ENCODE results near the gene CX3CL1.

CX3CL1 gene

DNA sequence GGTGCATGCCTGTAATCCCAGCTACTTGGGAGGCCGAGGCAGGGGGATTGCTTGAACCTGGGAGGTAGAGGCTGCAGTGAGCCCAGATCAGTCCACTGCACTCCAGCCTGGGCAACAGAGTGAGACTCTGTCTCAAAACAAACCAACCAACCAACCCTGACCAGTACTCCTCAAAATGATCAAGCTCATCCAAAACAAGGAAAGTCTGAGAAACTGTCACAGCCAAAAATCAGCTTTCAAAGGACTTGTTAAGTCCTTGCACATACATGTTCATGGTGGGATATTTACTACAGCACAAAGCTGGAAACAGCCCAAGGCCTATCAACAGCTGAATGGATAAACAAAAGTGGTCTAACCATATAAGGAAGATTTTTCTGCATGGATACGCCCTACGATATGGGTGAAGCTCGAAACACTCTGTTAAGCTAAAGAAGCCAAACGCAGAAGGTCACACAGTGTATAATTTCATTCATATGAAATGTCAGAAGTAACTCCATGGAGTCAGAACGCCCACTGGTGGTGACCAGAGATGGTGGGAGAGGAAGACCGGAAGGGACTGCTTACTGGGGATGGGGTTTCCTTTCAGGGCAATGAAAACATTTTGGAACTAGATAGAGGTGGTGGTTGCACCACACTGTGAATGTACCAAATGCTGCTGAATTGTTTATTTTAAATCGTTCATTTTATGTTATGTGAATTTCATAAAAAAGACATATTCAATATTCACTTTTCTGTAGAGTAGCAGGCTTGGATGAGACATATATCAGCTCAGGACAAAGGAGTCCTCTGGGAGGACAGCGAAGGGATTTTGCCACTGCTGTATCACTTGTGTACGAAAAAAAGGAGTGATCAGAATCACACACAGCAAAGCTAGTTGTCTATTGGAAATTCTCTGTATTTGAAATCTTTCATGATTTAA is 50.0 kb downstream of the CX3CL1 start:
- no peak overlapping the region for H2AFZ ChIP-seq (ENCODE audit: insufficient read depth, low read length, poor library complexity)
- WGBS (ENCODE audit: extremely low coverage, insufficient coverage, insufficient read length): no CpG with 5 or more reads among the region's 10 CpGs
- H2AK5ac ChIP-seq (ENCODE audit: low read length): no peak overlapping the region
- peaks cover 10% of the 10 kb centered on the region for H3K79me1 ChIP-seq (ENCODE audit: low read length)
- no peak overlapping the region for H3K4me3 ChIP-seq (ENCODE audit: low read depth, low read length)
- no peaks in the 10 kb centered on the region for H3K79me2 ChIP-seq (ENCODE audit: control insufficient read depth, insufficient read depth, low read length, poor library complexity)
- H2BK5ac ChIP-seq (ENCODE audit: low read depth, low read length, poor library complexity): no peak overlapping the region
- no peak overlapping the region for H3K4ac ChIP-seq (ENCODE audit: low read depth, low read length)
- H2BK120ac ChIP-seq (ENCODE audit: insufficient read depth, low read length, poor library complexity): no peak overlapping the region
- H3K14ac ChIP-seq (ENCODE audit: low read length): no peak overlapping the region
- no peak overlapping the region for H3K4me2 ChIP-seq (ENCODE audit: low read length)
- H3K9ac ChIP-seq (ENCODE audit: low read length): no peak overlapping the region
- H3K36me3 ChIP-seq (ENCODE audit: control insufficient read depth in 1 of 2, insufficient read depth in 2 of 2, low read length in 2 of 2): peaks cover 6 to 7% of the 10 kb centered on the region in 2 experiments
- no peak overlapping the region for H3K23ac ChIP-seq (ENCODE audit: low read length)
- no peak overlapping the region for H3K18ac ChIP-seq (ENCODE audit: low read length)
- DNase-seq: peak; percentile 57 to 72
- H4K91ac ChIP-seq (ENCODE audit: low read depth, low read length): no peak overlapping the region
- H4K8ac ChIP-seq (ENCODE audit: low read depth, low read length): no peak overlapping the region
- no peak overlapping the region for H4K12ac ChIP-seq (ENCODE audit: low read depth, low read length)
- H3K27me3 ChIP-seq (ENCODE audit: insufficient read depth, low read length): no peaks in the 10 kb centered on the region
- H3K27ac ChIP-seq (ENCODE audit: low read depth, low read length): no peak overlapping the region
- peaks cover 4 to 8% of the 10 kb centered on the region in 2 experiments for H3K4me1 ChIP-seq (ENCODE audit: control insufficient read depth in 1 of 2, insufficient read depth in 2 of 2, low read length in 2 of 2)
- no peaks in the 10 kb centered on the region for H3K9me3 ChIP-seq (ENCODE audit: insufficient read depth, low read depth, low read length)
- H2BK12ac ChIP-seq (ENCODE audit: low read length): peak overlapping the region; percentile 34

DNA sequence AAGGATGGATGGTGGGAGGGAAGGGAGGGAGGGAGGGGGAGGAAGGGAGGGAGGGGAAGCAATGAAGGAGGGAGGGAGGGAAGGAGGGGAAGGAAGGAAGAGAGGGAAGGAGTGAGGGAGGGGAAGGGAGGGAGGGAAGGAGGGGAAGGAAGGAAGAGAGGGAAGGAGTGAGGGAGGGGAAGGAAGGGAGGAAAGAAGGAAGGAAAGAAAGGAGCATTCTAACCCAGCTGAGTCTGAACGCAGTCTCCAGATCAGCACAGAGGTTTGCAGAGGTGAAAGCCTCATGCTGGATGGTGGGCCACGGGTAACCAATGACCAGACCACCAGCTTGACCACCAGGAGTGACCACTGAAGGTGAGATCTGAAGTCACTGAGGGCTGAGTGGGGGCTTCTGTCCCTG is 50.9 kb downstream of the CX3CL1 start:
- H3K4me1 ChIP-seq (ENCODE audit: control insufficient read depth in 1 of 2, insufficient read depth in 2 of 2, low read length in 2 of 2): peaks cover 0 to 5% of the 10 kb centered on the region in 2 experiments
- no peak overlapping the region for H2AK5ac ChIP-seq (ENCODE audit: low read length)
- no peaks in the 10 kb centered on the region for H3K9me3 ChIP-seq (ENCODE audit: insufficient read depth, low read depth, low read length)
- H3K14ac ChIP-seq (ENCODE audit: low read length): no peak overlapping the region
- H3K18ac ChIP-seq (ENCODE audit: low read length): no peak overlapping the region
- no peaks in the 10 kb centered on the region for H3K79me2 ChIP-seq (ENCODE audit: control insufficient read depth, insufficient read depth, low read length, poor library complexity)
- no peak overlapping the region for H2BK12ac ChIP-seq (ENCODE audit: low read length)
- no peaks in the 10 kb centered on the region for H3K27me3 ChIP-seq (ENCODE audit: insufficient read depth, low read length)
- no peak overlapping the region for H3K4me2 ChIP-seq (ENCODE audit: low read length)
- no peak overlapping the region for H4K8ac ChIP-seq (ENCODE audit: low read depth, low read length)
- no peak overlapping the region for H4K91ac ChIP-seq (ENCODE audit: low read depth, low read length)
- DNase-seq: no peak
- no peak overlapping the region for H2BK5ac ChIP-seq (ENCODE audit: low read depth, low read length, poor library complexity)
- H3K79me1 ChIP-seq (ENCODE audit: low read length): peaks cover 6% of the 10 kb centered on the region
- no peak overlapping the region for H3K23ac ChIP-seq (ENCODE audit: low read length)
- H2AFZ ChIP-seq (ENCODE audit: insufficient read depth, low read length, poor library complexity): no peak overlapping the region
- no peak overlapping the region for H4K12ac ChIP-seq (ENCODE audit: low read depth, low read length)
- H3K36me3 ChIP-seq (ENCODE audit: control insufficient read depth in 1 of 2, insufficient read depth in 2 of 2, low read length in 2 of 2): peaks cover 9 to 11% of the 10 kb centered on the region in 2 experiments
- H3K9ac ChIP-seq (ENCODE audit: low read length): no peak overlapping the region
- WGBS (ENCODE audit: extremely low coverage, insufficient coverage, insufficient read length): no CpG with 5 or more reads among the region's 2 CpGs
- H3K4ac ChIP-seq (ENCODE audit: low read depth, low read length): no peak overlapping the region
- no peak overlapping the region for H3K27ac ChIP-seq (ENCODE audit: low read depth, low read length)
- no peak overlapping the region for H2BK120ac ChIP-seq (ENCODE audit: insufficient read depth, low read length, poor library complexity)
- no peak overlapping the region for H3K4me3 ChIP-seq (ENCODE audit: low read depth, low read length)

DNA sequence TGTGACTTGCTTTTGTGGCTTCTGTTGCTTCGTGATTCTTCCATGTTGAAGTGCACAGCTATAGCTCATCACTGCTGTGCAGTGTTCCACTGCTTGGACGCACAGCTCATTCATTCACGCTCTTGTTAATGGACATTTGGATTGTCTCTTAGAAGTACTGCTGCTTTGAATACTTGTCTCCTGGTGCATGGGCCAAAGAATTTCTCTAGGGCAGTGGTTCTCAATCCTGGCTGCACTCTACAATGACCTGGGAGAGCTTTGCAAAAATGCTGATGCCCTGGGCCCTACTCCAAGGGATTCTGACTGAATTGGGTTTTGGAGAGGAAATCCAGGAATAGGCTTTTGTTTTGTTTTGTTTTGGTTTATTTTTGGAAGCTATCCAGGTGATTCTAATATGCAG is 52.3 kb downstream of the CX3CL1 start:
- H2BK120ac ChIP-seq (ENCODE audit: insufficient read depth, low read length, poor library complexity): no peak overlapping the region
- no peak for DNase-seq
- H2AK5ac ChIP-seq (ENCODE audit: low read length): no peak overlapping the region
- H3K4me1 ChIP-seq (ENCODE audit: control insufficient read depth in 1 of 2, insufficient read depth in 2 of 2, low read length in 2 of 2): no peaks in the 10 kb centered on the region
- H2BK5ac ChIP-seq (ENCODE audit: low read depth, low read length, poor library complexity): no peak overlapping the region
- no peak overlapping the region for H3K18ac ChIP-seq (ENCODE audit: low read length)
- H3K4me2 ChIP-seq (ENCODE audit: low read length): no peak overlapping the region
- no peak overlapping the region for H2AFZ ChIP-seq (ENCODE audit: insufficient read depth, low read length, poor library complexity)
- H3K9ac ChIP-seq (ENCODE audit: low read length): no peak overlapping the region
- no peak overlapping the region for H3K14ac ChIP-seq (ENCODE audit: low read length)
- peaks cover 17 to 22% of the 10 kb centered on the region in 2 experiments for H3K36me3 ChIP-seq (ENCODE audit: control insufficient read depth in 1 of 2, insufficient read depth in 2 of 2, low read length in 2 of 2)
- H3K27me3 ChIP-seq (ENCODE audit: insufficient read depth, low read length): no peaks in the 10 kb centered on the region
- no peaks in the 10 kb centered on the region for H3K9me3 ChIP-seq (ENCODE audit: insufficient read depth, low read depth, low read length)
- H3K79me1 ChIP-seq (ENCODE audit: low read length): peaks cover 2% of the 10 kb centered on the region
- H3K4ac ChIP-seq (ENCODE audit: low read depth, low read length): no peak overlapping the region
- H4K12ac ChIP-seq (ENCODE audit: low read depth, low read length): no peak overlapping the region
- WGBS (ENCODE audit: extremely low coverage, insufficient coverage, insufficient read length): no CpG with 5 or more reads among the region's 3 CpGs
- no peak overlapping the region for H4K8ac ChIP-seq (ENCODE audit: low read depth, low read length)
- H3K4me3 ChIP-seq (ENCODE audit: low read depth, low read length): no peak overlapping the region
- H3K23ac ChIP-seq (ENCODE audit: low read length): no peak overlapping the region
- H3K27ac ChIP-seq (ENCODE audit: low read depth, low read length): no peak overlapping the region
- H4K91ac ChIP-seq (ENCODE audit: low read depth, low read length): no peak overlapping the region
- H3K79me2 ChIP-seq (ENCODE audit: control insufficient read depth, insufficient read depth, low read length, poor library complexity): no peaks in the 10 kb centered on the region
- no peak overlapping the region for H2BK12ac ChIP-seq (ENCODE audit: low read length)

DNA sequence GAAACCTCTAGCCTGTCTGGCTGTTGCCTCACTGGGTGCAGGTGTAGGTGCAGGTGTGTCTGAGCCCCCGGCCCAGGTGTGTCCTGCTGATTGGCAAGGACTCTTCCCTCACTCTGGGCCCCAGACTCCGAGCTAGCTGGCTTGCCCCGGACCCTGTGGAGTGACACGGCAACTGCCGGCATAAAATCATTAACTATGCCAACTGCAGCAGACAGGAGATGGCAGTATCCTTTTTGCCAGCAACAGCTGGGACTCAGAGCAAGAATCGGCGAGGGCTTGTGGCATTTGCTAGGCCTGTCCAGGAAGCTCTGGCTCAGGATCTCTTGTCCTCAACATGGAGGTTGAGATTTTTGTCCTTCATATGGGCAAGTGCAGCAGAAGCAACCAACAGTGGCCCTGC is 54.1 kb downstream of the CX3CL1 start:
- no peak overlapping the region for H2BK120ac ChIP-seq (ENCODE audit: insufficient read depth, low read length, poor library complexity)
- DNase-seq: no peak
- no peak overlapping the region for H2BK12ac ChIP-seq (ENCODE audit: low read length)
- no peaks in the 10 kb centered on the region for H3K79me1 ChIP-seq (ENCODE audit: low read length)
- H3K9me3 ChIP-seq (ENCODE audit: insufficient read depth, low read depth, low read length): no peaks in the 10 kb centered on the region
- H2AFZ ChIP-seq (ENCODE audit: insufficient read depth, low read length, poor library complexity): no peak overlapping the region
- H3K27me3 ChIP-seq (ENCODE audit: insufficient read depth, low read length): no peaks in the 10 kb centered on the region
- no peak overlapping the region for H2AK5ac ChIP-seq (ENCODE audit: low read length)
- H4K8ac ChIP-seq (ENCODE audit: low read depth, low read length): no peak overlapping the region
- H3K4me3 ChIP-seq (ENCODE audit: low read depth, low read length): no peak overlapping the region
- no peak overlapping the region for H3K18ac ChIP-seq (ENCODE audit: low read length)
- no peak overlapping the region for H3K4ac ChIP-seq (ENCODE audit: low read depth, low read length)
- WGBS (ENCODE audit: extremely low coverage, insufficient coverage, insufficient read length): no CpG with 5 or more reads among the region's 7 CpGs
- peak overlapping the region; percentile 53 for H3K9ac ChIP-seq (ENCODE audit: low read length)
- H3K79me2 ChIP-seq (ENCODE audit: control insufficient read depth, insufficient read depth, low read length, poor library complexity): no peaks in the 10 kb centered on the region
- no peak overlapping the region for H3K23ac ChIP-seq (ENCODE audit: low read length)
- H4K91ac ChIP-seq (ENCODE audit: low read depth, low read length): no peak overlapping the region
- peaks cover 31 to 38% of the 10 kb centered on the region in 2 experiments for H3K36me3 ChIP-seq (ENCODE audit: control insufficient read depth in 1 of 2, insufficient read depth in 2 of 2, low read length in 2 of 2)
- H2BK5ac ChIP-seq (ENCODE audit: low read depth, low read length, poor library complexity): no peak overlapping the region
- H3K4me2 ChIP-seq (ENCODE audit: low read length): no peak overlapping the region
- H4K12ac ChIP-seq (ENCODE audit: low read depth, low read length): no peak overlapping the region
- H3K27ac ChIP-seq (ENCODE audit: low read depth, low read length): no peak overlapping the region
- no peak overlapping the region for H3K14ac ChIP-seq (ENCODE audit: low read length)
- H3K4me1 ChIP-seq (ENCODE audit: control insufficient read depth in 1 of 2, insufficient read depth in 2 of 2, low read length in 2 of 2): no peaks in the 10 kb centered on the region
